ENCODE data around the gene SNN.

The SNN gene

DNA sequence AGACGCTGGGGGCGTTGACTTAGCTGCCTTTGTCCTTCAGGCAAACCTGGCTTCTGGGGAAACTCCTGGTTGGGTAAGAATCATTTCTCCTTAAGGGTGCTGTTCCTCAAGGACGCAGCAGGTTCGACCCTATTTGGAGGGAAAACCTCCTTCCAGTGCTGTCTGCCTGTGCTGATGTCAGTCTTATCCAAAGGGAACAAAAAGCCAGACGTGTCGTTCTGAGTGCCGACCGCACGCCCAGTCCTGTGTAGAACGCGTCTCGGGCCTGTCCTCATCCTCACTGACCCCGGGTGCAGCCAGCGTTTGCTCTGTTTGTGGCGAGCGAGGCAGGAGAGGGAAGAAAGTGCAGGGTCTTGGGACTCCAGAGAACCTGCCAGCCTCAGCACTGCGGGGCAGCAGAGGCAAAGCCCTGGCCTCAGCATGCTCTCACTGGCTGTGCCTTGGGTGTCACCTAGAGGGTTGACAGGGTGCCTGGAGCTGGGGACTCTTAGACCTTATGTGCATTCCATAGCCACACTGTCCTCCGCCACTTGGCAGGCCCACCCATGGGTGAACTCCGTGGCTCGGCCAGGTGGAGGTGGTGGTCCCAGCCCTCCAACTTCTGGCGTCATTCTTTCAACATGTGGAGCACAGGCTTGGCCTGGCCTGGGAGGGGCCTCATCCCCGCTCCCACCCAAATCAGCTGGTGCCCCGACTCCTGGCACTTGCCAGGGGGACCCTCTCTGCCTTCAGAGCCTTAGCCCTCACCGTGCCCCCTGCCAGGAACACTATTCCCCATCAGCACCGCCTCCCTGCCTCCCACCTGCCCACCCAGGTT lies 6.0 kb downstream of the SNN start:
- DNase-seq (ENCODE audit: low read depth in 1 of 2, low spot score in 1 of 2): no peak
- H3K4me3 ChIP-seq (replicated peaks; ENCODE audit: insufficient read depth, low read length): no peak overlapping the region
- no peak overlapping the region for H3K27ac ChIP-seq (replicated peaks)
- no peaks in the 10 kb centered on the region for H3K27me3 ChIP-seq (ENCODE audit: insufficient read depth, poor library complexity, severe bottlenecking)
- TF ChIP-seq POLR2AphosphoS5 (IDR thresholded peaks at IDR 0.05; ENCODE audit: low read depth): no peak
- no peak for TF ChIP-seq GABPA (IDR thresholded peaks at IDR 0.05; ENCODE audit: low read depth)
- TF ChIP-seq, protein P1, sequence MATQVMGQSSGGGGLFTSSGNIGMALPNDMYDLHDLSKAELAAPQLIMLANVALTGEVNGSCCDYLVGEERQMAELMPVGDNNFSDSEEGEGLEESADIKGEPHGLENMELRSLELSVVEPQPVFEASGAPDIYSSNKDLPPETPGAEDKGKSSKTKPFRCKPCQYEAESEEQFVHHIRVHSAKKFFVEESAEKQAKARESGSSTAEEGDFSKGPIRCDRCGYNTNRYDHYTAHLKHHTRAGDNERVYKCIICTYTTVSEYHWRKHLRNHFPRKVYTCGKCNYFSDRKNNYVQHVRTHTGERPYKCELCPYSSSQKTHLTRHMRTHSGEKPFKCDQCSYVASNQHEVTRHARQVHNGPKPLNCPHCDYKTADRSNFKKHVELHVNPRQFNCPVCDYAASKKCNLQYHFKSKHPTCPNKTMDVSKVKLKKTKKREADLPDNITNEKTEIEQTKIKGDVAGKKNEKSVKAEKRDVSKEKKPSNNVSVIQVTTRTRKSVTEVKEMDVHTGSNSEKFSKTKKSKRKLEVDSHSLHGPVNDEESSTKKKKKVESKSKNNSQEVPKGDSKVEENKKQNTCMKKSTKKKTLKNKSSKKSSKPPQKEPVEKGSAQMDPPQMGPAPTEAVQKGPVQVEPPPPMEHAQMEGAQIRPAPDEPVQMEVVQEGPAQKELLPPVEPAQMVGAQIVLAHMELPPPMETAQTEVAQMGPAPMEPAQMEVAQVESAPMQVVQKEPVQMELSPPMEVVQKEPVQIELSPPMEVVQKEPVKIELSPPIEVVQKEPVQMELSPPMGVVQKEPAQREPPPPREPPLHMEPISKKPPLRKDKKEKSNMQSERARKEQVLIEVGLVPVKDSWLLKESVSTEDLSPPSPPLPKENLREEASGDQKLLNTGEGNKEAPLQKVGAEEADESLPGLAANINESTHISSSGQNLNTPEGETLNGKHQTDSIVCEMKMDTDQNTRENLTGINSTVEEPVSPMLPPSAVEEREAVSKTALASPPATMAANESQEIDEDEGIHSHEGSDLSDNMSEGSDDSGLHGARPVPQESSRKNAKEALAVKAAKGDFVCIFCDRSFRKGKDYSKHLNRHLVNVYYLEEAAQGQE (IDR thresholded peaks at IDR 0.05; ENCODE audit: insufficient replicate concordance, low read depth): no peak
- TF ChIP-seq, protein P2, sequence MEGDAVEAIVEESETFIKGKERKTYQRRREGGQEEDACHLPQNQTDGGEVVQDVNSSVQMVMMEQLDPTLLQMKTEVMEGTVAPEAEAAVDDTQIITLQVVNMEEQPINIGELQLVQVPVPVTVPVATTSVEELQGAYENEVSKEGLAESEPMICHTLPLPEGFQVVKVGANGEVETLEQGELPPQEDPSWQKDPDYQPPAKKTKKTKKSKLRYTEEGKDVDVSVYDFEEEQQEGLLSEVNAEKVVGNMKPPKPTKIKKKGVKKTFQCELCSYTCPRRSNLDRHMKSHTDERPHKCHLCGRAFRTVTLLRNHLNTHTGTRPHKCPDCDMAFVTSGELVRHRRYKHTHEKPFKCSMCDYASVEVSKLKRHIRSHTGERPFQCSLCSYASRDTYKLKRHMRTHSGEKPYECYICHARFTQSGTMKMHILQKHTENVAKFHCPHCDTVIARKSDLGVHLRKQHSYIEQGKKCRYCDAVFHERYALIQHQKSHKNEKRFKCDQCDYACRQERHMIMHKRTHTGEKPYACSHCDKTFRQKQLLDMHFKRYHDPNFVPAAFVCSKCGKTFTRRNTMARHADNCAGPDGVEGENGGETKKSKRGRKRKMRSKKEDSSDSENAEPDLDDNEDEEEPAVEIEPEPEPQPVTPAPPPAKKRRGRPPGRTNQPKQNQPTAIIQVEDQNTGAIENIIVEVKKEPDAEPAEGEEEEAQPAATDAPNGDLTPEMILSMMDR (IDR thresholded peaks at IDR 0.05; ENCODE audit: insufficient read depth, low read length): no peak
- TF ChIP-seq SPI1 (IDR thresholded peaks at IDR 0.05; ENCODE audit: borderline replicate concordance, low read depth): no peak

DNA sequence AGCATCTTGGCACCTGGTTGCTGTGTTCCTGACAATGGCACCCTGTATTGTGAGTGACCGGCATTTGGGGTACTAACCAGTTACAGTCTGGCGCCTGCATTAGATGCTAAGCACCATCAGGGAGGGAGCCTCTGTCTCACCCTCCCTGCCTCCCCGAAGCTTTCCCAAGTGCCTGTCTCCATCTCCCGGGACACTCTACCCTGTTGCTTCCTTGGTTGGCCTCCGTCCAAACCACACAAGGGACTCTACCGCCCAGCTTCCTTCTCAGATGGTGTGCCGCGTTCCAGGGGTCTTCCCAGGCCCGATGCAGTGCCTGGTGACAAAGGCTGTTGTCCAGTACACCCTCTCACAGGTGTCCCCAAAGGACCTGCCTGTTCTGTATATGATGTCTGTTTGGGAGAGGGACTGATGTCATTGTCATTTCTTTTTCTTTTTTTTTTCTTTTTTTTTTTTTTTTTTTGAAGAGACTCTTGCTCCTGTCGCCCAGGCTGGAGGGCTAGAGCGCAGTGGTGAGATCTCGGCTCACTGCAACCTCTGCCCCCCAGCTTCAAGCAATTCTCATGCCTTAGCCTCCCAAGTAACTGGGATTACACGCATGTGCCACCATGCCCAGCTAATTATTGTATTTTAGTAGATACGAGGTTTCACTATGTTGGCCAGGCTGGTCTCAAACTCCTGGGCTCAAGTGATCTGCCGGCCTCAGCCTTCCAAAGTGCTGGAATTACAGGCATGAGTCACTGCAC lies 6.7 kb downstream of the SNN start:
- H3K4me3 ChIP-seq (replicated peaks; ENCODE audit: insufficient read depth, low read length): no peak overlapping the region
- no peak for DNase-seq (ENCODE audit: low read depth in 1 of 2, low spot score in 1 of 2)
- TF ChIP-seq, protein P1 (IDR thresholded peaks at IDR 0.05; ENCODE audit: insufficient replicate concordance, low read depth): no peak
- TF ChIP-seq POLR2AphosphoS5 (IDR thresholded peaks at IDR 0.05; ENCODE audit: low read depth) (no peak), GABPA (IDR thresholded peaks at IDR 0.05; ENCODE audit: low read depth) (no peak), SPI1 (IDR thresholded peaks at IDR 0.05; ENCODE audit: borderline replicate concordance, low read depth) (no peak)
- TF ChIP-seq, protein P2 (IDR thresholded peaks at IDR 0.05; ENCODE audit: insufficient read depth, low read length): no peak
- H3K27me3 ChIP-seq (ENCODE audit: insufficient read depth, poor library complexity, severe bottlenecking): no peaks in the 10 kb centered on the region
- no peak overlapping the region for H3K27ac ChIP-seq (replicated peaks)

DNA sequence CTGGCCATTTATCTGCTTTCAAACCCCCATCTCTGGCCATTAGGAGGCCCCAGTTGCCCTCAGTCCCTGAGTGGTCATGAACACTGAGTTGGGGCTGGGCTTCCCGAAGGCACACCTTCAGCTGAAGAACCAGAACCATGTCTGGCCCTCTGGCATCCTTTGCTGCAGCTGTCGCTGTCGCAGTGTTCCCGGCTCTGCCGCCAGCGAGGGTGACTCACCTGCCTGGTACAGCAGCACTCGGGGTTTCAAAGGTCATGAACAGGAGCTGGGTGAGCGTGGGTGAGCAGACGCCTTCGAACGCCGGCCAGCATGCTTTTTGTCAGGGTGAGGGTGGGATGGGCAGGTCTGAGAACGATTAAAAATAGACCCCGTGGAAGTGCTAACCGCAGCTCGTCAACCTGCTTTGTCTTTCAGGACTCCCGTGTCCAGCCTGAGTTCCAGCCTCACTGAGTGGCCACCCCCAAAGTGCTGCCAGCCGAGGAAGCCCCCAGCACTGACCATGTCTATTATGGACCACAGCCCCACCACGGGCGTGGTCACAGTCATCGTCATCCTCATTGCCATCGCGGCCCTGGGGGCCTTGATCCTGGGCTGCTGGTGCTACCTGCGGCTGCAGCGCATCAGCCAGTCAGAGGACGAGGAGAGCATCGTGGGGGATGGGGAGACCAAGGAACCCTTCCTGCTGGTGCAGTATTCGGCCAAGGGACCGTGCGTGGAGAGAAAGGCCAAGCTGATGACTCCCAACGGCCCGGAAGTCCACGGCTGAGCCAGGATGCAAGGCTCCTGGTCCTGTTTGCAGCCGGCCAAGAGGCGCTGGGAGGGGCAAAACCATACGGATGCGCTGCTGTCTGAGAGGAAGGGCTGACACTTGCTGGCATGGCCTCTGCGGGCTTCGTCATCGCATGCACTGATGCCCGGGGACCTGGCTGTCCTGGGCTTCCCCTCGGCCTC lies 7.6 kb downstream of the SNN start:
- H3K4me3 ChIP-seq (replicated peaks; ENCODE audit: insufficient read depth, low read length): no peak overlapping the region
- no peak overlapping the region for H3K27ac ChIP-seq (replicated peaks)
- no peaks in the 10 kb centered on the region for H3K27me3 ChIP-seq (ENCODE audit: insufficient read depth, poor library complexity, severe bottlenecking)
- TF ChIP-seq POLR2AphosphoS5 (IDR thresholded peaks at IDR 0.05; ENCODE audit: low read depth): 0 out of 2 replicates have a peak, but pooled peaks have one; percentile 11
- TF ChIP-seq, protein P2 (IDR thresholded peaks at IDR 0.05; ENCODE audit: insufficient read depth, low read length): no peak
- DNase-seq (ENCODE audit: low read depth in 1 of 2, low spot score in 1 of 2): no peak
